ENCODE measurements around the gene ZDHHC11B.
"Not testable (repeated sequence)": the region's sequence is repeated elsewhere in the genome, so short reads cannot be mapped to it uniquely, and the experiment has no call there.

GRCh38 chr5:753567-754142 lies 30.9 kb downstream of the ZDHHC11B start:
- TF ChIP-seq CTCF, POLR2A (IDR thresholded peaks at IDR 0.05): not testable (repeated sequence)
